RWPE1 (cell line): ENCODE data around the gene RCN2.

Experiments
- CTCF ChIA-PET: fragments of 350-600 bp; sonication (Branson Sonifier 250); formaldehyde crosslinking; extraction: SDS; loops from one replicate; lab custom pipeline; 2021; lab: Yijun Ruan, JAX
- POLR2A ChIA-PET: fragments of 400-600 bp; formaldehyde crosslinking; extraction: SDS; loops from one replicate; lab custom pipeline; 2020; ENCODE audit warnings: antibody characterized with exemption; ENCODE audit not compliant: low non-redundant PET; lab: Yijun Ruan, JAX
- DNase-seq: peaks from one replicate; pipeline ENCODE4 v3.0.0; 2012; ENCODE audit warnings: low spot score
- H3K27ac ChIP-seq: fragments of 450-650 bp; 2 replicates; pipeline ENCODE4 v1.5.1; 2017
- CTCF ChIP-seq: fragments of 450-650 bp; conservative IDR thresholded peaks from 2 replicates; pipeline ENCODE4 v1.5.1; 2017; ENCODE audit warnings: low read depth, mild to moderate bottlenecking

RCN2 gene

GRCh38 chr15:76991741-76992645, 60.4 kb downstream of the RCN2 start:
- CTCF ChIA-PET: interaction anchor here (0.6 kb wide), 1 partner anchor 67 kb away, joined by 3 read pairs; no protein-coding TSS in a partner anchor
- DNase-seq: no peak
- TF ChIP-seq CTCF: no peak
- POLR2A ChIA-PET: no interaction called here
- H3K27ac ChIP-seq: no peak overlapping the region

- no peak for DNase-seq
- peak overlapping the region; percentile 67 for H3K27ac ChIP-seq
- CTCF ChIA-PET: no interaction called here
- POLR2A ChIA-PET: no interaction called here
- no peak for TF ChIP-seq CTCF
Measured at GRCh38 chr15:76993114-76993725, 61.7 kb downstream of the RCN2 start.

- ChIA-PET CTCF (no interaction called here), POLR2A (no interaction called here)
- no peak for TF ChIP-seq CTCF
- peak overlapping the region; percentile 67 for H3K27ac ChIP-seq
- DNase-seq: peak; percentile 64
Measured at GRCh38 chr15:76994001-76994400, 62.5 kb downstream of the RCN2 start.

DNA sequence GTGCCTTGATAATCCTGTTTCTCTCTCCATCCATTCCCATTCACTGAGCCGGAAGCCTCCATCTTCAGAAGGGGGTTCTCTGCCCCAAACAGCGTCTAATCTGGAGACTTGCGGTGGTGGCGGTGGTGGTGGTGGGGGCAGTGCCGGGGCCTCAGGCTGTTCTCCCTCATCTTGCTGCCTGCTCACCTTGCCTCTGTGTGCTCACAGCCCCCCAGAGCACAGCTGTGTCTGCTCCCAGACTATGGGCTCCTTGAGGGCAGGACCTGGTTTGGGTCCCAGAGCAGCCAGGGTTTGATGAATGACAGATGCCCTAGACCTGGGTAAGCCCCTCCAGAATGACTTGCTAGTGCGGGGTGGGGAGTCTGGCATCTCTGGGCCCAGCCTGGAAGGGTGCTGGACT, 62.9 kb downstream of the RCN2 start:
- DNase-seq: no peak
- CTCF ChIA-PET: no interaction called here
- H3K27ac ChIP-seq: peak overlapping the region; percentile 67
- no peak for TF ChIP-seq CTCF
- POLR2A ChIA-PET: no interaction called here

- H3K27ac ChIP-seq: peak within 1 kb of the TSS; percentile 67
- DNase-seq: peak; percentile 48
- no peak for TF ChIP-seq CTCF
- POLR2A ChIA-PET: no interaction called here
- CTCF ChIA-PET: interaction anchor here (0.6 to 0.7 kb wide), 2 partner anchors 682 to 806 kb away, joined by 4 to 5 read pairs; no protein-coding TSS in a partner anchor
Measured at GRCh38 chr15:76994971-76995945, 63.7 kb downstream of the RCN2 start, which contains the start of gene PSTPIP1. Gene PSTPIP1 (plus strand): TSS chr15:76995126. CDS start chr15:76995574, 448 bp downstream.

DNA sequence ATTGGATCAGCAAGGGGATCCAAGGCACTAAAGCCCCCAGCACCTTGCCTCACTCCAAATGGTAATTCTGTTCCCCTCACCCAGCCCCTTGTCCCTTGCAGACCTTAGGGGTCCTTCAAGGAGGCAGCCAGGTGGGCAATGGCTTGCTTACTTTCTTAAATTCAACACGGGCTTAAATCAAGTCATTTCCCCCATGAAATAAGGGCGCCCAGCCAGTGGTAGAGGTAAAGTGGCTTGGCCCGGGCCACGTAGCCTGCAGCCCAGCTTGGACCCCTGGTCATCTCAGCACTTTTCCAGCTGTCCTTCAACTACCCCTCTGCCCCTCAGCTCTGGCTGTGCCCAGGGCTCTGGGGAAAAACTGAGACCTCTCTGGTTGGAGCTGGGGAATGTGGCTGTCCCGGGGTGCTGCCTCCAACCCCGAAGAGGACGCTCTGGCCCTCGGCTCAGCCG, 64.6 kb downstream of the RCN2 start:
- TF ChIP-seq CTCF: no peak
- ChIA-PET POLR2A (no interaction called here), CTCF (no interaction called here)
- peak overlapping the region; percentile 8 for H3K27ac ChIP-seq
- DNase-seq: no peak
